Stimulated activated CD8-positive, alpha-beta memory T cell treated with anti-CD3 and anti-CD28 coated beads, Interleukin-12 subunit alpha, Interleukin-12 subunit beta, amount 100 ng/mL, for 24 hours (primary cell): ENCODE results near the gene TMEM191C.
A peak's percentile ranks its signal among the peaks of the same experiment; 100 is the strongest.
"Not testable (repeated sequence)": the region's sequence is repeated elsewhere in the genome, so short reads cannot be mapped to it uniquely, and the experiment has no call there.

Experiments used
- DNase-seq: peaks from one replicate; pipeline ENCODE4 v3.0.0-alpha.2; 2020; ENCODE audit errors: extremely low read depth

TMEM191C gene

GRCh38 chr22:21446128-21446826 lies 20.9 kb upstream of the TMEM191C start:
- no peak for DNase-seq

GRCh38 chr22:21446827-21447690 lies 20.1 kb upstream of the TMEM191C start:
- no peak for DNase-seq

GRCh38 chr22:21447694-21448402 lies 19.3 kb upstream of the TMEM191C start:
- DNase-seq, result no peak

GRCh38 chr22:21448627-21449416 lies 18.4 kb upstream of the TMEM191C start:
- DNase-seq, result no peak

- no peak for DNase-seq
These were observed 17.5 kb upstream of the TMEM191C start for GRCh38 chr22:21449531-21450319.

- DNase-seq, result no peak
These were observed 16.8 kb upstream of the TMEM191C start for GRCh38 chr22:21450320-21450831.

- no peak for DNase-seq
These were observed 16.3 kb upstream of the TMEM191C start for GRCh38 chr22:21450858-21451353.

- no peak for DNase-seq
These were observed 15.4 kb upstream of the TMEM191C start for GRCh38 chr22:21451545-21452520.

- not testable (repeated sequence) for DNase-seq
These were observed 14.5 kb upstream of the TMEM191C start for GRCh38 chr22:21452666-21453065.

GRCh38 chr22:21454998-21455333 lies 12.2 kb upstream of the TMEM191C start:
- not testable (repeated sequence) for DNase-seq

- DNase-seq, result no peak
These were observed 11.7 kb upstream of the TMEM191C start for GRCh38 chr22:21455334-21456089.

GRCh38 chr22:21457023-21457787 lies 10.0 kb upstream of the TMEM191C start:
- DNase-seq, result no peak

- not testable (repeated sequence) for DNase-seq
These were observed 4.5 kb upstream of the TMEM191C start for GRCh38 chr22:21462672-21463071.

- DNase-seq, result peak; percentile 79
These were observed 1.3 kb downstream of the TMEM191C start for GRCh38 chr22:21468194-21469096.

- DNase-seq, result not testable (repeated sequence)
These were observed 2.2 kb downstream of the TMEM191C start for GRCh38 chr22:21469097-21469994.

GRCh38 chr22:21472984-21473383 lies 5.8 kb downstream of the TMEM191C start:
- DNase-seq, result not testable (repeated sequence)
